ENCODE results near the gene MEF2A.
A peak's percentile ranks its signal among the peaks of the same experiment; 100 is the strongest.

Gene MEF2A

DNA sequence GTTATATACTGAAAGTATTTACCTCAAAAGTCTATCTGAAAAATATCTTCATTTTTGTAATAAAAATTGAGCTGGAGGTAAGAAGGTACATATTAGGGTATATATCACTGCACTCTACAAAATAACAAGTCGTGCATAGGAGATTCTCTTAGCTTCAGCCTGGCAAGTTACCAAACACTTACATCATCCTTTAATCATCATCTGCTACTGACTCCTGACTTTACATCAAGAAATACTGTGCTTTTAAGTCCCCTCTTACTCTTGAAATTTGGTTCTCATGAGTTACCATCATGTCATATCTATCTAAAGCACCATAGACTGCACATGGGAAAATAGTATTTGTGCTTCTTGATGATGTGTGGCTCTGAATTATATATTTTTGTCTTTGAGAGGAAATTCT, 116.7 kb downstream of the MEF2A start:
- H3K9me3 ChIP-seq, result peaks cover 54% of the 10 kb centered on the region
- H3K27ac ChIP-seq, result no peak overlapping the region
- H3K4me2 ChIP-seq, result no peak overlapping the region
- no peak for TF ChIP-seq Cebpa-rat (IDR thresholded peaks at IDR 0.05)
- H3K36me3 ChIP-seq, result peaks cover 92% of the 10 kb centered on the region
- no peak overlapping the region for H3K9ac ChIP-seq
- H3K4me3 ChIP-seq, result no peak overlapping the region
- H4K20me1 ChIP-seq, result no peaks in the 10 kb centered on the region
- peaks cover 15% of the 10 kb centered on the region for H3K4me1 ChIP-seq
- no peaks in the 10 kb centered on the region for H3K27me3 ChIP-seq

DNA sequence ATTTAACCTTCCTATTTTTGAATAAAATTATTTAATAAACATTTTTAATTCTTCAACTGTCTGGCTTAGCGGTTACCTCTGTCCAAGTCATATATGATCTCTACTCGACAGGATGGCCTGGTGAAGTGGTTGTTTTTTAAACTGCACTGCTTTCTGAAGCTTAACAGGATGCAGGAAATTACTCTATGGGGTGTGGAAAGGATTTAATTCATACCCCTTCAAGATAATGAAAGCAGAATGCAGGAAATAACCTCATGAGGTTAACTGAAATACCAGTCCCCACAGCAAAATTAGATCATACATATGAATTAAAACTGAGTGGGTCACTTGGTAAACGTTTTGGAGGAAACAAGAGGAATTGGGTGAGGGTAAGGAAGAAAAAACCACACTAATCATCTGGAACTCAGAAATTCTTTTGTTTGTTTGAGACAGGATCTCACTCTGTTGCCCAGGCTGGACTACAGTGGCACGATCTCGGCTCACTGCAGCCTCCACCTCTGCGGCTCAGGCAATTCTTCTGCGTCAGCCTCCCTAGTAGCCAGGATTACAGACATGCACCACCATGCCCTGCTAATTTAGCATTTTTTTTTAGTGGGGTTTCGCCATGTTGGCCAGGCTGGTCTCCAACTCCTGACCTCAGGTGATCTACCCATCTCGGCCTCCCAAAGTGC, 117.4 kb downstream of the MEF2A start:
- peaks cover 59% of the 10 kb centered on the region for H3K9me3 ChIP-seq
- H3K9ac ChIP-seq, result no peak overlapping the region
- no peak overlapping the region for H3K27ac ChIP-seq
- no peak overlapping the region; the same call in 1 of the 2 replicates for H3K4me3 ChIP-seq
- peaks cover 94% of the 10 kb centered on the region for H3K36me3 ChIP-seq
- H3K4me1 ChIP-seq, result peaks cover 15% of the 10 kb centered on the region
- H4K20me1 ChIP-seq, result no peaks in the 10 kb centered on the region
- H3K27me3 ChIP-seq, result no peaks in the 10 kb centered on the region
- TF ChIP-seq Cebpa-rat (IDR thresholded peaks at IDR 0.05), result no peak
- H3K4me2 ChIP-seq, result peak overlapping the region; percentile 6; the same call in 1 of the 2 replicates

DNA sequence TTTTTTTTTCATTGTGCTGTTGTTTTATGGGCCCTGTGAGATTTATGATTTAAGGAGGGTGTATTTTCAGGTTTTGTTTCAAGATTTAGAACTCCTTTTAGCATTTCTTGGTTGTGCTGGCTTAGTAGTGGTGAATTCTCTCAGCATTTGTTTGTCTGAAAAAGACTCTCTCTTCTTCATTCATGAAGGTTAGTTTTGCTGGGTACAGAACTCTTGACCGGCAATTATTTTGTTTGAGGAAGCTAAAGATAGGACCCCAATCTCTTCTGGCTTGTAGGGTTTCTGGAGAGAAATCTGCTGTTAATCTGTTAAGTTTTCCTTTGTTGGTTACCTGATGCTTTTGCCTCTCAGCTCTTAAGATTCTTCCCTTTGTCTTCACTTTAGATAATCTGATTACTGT, 120.5 kb downstream of the MEF2A start:
- TF ChIP-seq Cebpa-rat (IDR thresholded peaks at IDR 0.05), result no peak
- no peak overlapping the region for H3K4me2 ChIP-seq
- H3K27ac ChIP-seq, result no peak overlapping the region
- H3K27me3 ChIP-seq, result no peaks in the 10 kb centered on the region
- H4K20me1 ChIP-seq, result no peaks in the 10 kb centered on the region
- H3K9me3 ChIP-seq, result peaks cover 71% of the 10 kb centered on the region
- H3K4me1 ChIP-seq, result peaks cover 15% of the 10 kb centered on the region
- H3K36me3 ChIP-seq, result peaks cover 99% of the 10 kb centered on the region
- no peak overlapping the region for H3K9ac ChIP-seq
- H3K4me3 ChIP-seq, result no peak overlapping the region

DNA sequence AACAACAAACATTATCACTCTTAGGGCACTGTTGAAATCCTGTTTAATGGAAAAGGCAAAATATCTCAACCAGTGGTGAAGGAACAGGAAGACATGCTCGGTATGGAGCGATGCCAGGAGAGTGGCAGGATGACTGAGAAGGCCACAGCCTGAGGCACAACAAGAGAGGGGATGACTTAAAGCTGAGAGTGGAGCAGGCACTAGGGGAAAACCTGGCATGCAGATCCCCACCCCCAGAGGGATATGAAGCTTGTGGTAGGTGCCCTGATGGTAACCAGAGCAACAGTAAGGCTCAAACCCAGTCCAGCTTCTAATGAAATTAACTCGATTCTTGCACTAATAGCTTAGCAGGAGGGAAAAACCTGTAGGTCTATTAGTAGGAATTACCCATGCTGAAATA, 127.0 kb downstream of the MEF2A start:
- Histone ChIP-seq H3K27ac (no peak overlapping the region), H3K27me3 (no peaks in the 10 kb centered on the region), H4K20me1 (0 out of 2 replicates have a peak, but pooled peaks cover 8% of the 10 kb centered on the region), H3K36me3 (peaks cover 89% of the 10 kb centered on the region), H3K9me3 (peaks cover 13% of the 10 kb centered on the region), H3K4me1 (no peaks in the 10 kb centered on the region), H3K9ac (no peak overlapping the region), H3K4me3 (no peak overlapping the region), H3K4me2 (no peak overlapping the region)
- no peak for TF ChIP-seq Cebpa-rat (IDR thresholded peaks at IDR 0.05)

DNA sequence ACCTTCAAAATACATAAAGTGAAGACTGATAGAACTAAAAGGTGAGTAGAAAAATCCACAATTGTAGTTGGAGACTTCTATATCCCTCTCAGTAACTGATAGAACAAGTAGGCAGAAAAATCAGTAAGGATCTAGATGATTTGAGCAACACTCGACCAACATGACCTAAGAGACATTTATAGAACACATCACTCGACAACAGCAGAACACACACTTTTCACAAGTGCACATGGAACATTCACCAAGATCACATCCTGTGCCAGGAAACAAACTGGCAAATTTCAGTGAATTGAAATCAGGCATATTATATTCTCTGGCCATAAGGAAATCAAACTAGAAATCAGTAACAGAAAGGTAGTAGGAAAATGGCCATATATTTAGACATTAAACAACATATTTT, 130.3 kb downstream of the MEF2A start:
- Histone ChIP-seq H3K36me3 (peaks cover 70% of the 10 kb centered on the region), H3K27ac (no peak overlapping the region), H3K27me3 (no peaks in the 10 kb centered on the region), H3K4me2 (no peak overlapping the region), H3K9me3 (no peaks in the 10 kb centered on the region), H3K4me3 (no peak overlapping the region), H3K9ac (no peak overlapping the region), H3K4me1 (0 out of 2 replicates have a peak, but pooled peaks cover 2% of the 10 kb centered on the region), H4K20me1 (0 out of 2 replicates have a peak, but pooled peaks cover 8% of the 10 kb centered on the region)
- TF ChIP-seq Cebpa-rat (IDR thresholded peaks at IDR 0.05), result no peak

DNA sequence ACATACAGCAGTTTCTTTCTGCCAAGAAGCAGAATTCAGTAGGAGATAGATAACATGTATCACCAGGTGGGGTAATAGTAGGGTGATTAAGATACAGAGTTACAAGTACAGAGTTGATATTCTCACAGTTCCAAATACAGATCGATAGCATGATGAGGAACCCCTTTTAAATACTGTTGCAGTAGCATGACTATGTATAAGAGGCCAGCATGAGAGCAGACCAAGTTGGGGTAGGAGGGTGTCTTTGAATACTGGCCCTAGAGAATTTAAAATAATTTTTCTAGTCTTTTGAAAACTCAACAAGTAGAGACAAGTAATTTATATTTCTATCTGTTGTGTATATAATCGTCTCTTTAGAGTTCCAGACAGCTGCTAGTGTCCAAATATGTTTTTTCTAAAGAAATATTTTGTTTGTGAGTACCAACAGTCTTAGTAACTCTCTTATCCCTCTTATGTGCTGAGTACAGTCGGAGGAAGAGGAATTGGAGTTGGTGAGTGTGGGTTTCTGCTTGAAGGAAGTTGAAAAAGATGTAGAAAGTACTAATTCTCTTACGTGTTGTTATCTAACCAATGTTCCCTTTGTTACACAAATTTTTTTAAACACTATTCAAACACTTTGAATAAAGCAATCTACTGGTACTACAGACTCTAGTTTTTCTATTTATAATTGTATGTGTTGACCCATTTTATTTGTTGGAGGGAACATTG, 137.3 kb downstream of the MEF2A start:
- Histone ChIP-seq H3K27ac (peak overlapping the region; percentile 71), H3K9me3 (no peaks in the 10 kb centered on the region), H3K36me3 (peaks cover 20% of the 10 kb centered on the region), H4K20me1 (no peaks in the 10 kb centered on the region), H3K27me3 (no peaks in the 10 kb centered on the region), H3K4me3 (no peak overlapping the region), H3K9ac (peak overlapping the region; percentile 36; the same call in 1 of the 2 replicates), H3K4me1 (peaks cover 66% of the 10 kb centered on the region), H3K4me2 (peak overlapping the region; percentile 31)
- TF ChIP-seq Cebpa-rat (IDR thresholded peaks at IDR 0.05), result no peak

DNA sequence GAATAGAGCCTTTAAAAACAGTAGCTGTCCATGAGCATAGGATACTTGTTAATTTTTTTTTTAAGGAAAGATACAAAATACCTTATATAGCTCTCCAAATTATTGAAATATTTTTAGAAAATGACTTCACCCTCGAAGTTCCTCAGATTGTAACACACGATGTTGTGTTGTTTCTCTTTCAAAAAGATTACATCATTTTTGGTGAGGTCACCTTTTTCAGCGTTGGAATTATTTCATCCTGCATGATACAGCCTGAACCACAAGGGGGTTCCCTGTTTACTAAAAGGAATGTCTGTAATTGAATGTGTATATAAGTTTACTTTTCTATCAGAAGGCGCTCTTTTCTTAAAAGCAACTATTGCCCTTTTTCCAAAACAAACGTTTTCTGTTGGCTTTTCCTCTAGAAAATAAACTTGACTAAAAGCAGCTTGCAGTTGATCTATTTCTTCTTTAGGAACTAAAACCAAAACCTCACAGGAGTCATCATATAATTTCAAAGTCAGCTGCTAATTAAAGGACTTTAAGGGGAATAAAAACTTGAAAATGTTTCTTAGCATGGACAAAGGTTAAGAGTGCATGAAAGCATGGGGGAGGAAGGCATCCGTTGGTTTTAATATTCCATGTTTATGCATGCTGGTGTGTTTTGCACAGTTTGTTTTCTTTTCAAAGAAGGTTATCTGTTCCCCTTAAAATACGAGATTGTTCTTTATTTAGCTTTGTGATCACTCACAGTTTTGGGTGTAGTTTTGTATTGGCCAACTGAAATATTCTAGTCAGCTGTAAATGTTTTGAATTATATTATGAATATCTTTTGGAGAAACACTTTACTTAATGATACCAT, 138.0 kb downstream of the MEF2A start:
- peak overlapping the region; percentile 31 for H3K4me2 ChIP-seq
- TF ChIP-seq Cebpa-rat (IDR thresholded peaks at IDR 0.05), result peak; percentile 28; the same call in 1 of the 2 replicates
- no peak overlapping the region for H3K9ac ChIP-seq
- H3K27me3 ChIP-seq, result no peaks in the 10 kb centered on the region
- no peak overlapping the region for H3K4me3 ChIP-seq
- H4K20me1 ChIP-seq, result peaks cover 3% of the 10 kb centered on the region; the same call in 1 of the 2 replicates
- H3K9me3 ChIP-seq, result no peaks in the 10 kb centered on the region
- peaks cover 23% of the 10 kb centered on the region for H3K36me3 ChIP-seq
- H3K27ac ChIP-seq, result peak overlapping the region; percentile 71
- peaks cover 74% of the 10 kb centered on the region for H3K4me1 ChIP-seq

DNA sequence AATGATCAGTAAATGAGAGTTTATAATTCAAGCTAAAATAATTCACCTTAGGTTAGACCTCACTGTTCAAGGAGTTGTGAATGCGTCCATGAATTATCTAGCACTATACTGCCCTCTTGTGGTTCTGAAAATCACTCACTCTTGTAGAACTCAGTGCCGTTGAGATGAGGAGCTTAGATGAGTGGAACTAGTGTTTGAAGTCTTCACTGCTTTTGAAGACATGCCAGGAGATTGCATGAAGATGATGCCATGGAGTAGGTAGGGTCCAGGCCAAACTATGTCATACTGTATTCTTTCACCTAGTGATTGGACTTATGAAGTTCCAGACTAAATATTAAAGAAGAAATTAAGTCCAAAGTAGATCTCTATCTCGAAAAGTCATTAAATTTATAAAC, 138.7 kb downstream of the MEF2A start:
- peaks cover 23% of the 10 kb centered on the region for H3K36me3 ChIP-seq
- peak overlapping the region; percentile 54; the same call in 1 of the 2 replicates for H3K27ac ChIP-seq
- TF ChIP-seq Cebpa-rat (IDR thresholded peaks at IDR 0.05), result no peak
- no peaks in the 10 kb centered on the region for H3K27me3 ChIP-seq
- H3K4me2 ChIP-seq, result peak overlapping the region; percentile 31
- H3K4me3 ChIP-seq, result no peak overlapping the region
- H3K4me1 ChIP-seq, result peaks cover 80% of the 10 kb centered on the region
- peaks cover 9% of the 10 kb centered on the region; the same call in 1 of the 2 replicates for H4K20me1 ChIP-seq
- no peak overlapping the region for H3K9ac ChIP-seq
- no peaks in the 10 kb centered on the region for H3K9me3 ChIP-seq

DNA sequence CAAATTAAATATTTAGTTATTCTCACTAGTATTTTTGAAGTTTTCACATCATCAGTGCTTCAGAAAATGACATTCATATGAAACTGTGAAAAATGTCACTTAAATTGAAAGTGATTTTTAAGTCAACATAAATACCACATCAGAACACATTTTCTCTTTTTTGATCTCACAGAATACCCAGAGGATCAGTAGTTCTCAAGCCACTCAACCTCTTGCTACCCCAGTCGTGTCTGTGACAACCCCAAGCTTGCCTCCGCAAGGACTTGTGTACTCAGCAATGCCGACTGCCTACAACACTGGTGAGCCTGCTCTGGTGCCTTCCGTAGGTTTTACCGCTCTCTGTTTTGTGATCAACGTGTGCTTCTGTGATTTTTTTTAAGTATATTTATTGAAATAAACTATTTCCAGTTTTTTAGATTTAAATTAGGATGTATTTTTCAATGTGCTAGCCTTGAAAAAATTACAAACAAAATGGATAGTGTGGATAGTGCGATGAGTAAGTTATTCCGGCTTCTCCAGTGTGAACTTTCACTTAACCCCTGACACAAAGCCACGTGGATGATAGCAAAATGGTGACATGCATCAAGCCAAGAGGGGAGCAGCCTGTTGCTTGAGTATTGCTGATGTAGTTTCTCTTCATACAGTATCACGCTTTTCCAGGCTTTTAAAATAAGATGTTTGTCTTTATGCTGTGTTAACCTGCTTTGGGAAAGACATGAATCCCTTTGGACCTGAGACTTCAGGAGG, 140.9 kb downstream of the MEF2A start:
- peak overlapping the region; percentile 11; the same call in 1 of the 2 replicates for H3K27ac ChIP-seq
- H3K4me2 ChIP-seq, result peak overlapping the region; percentile 46
- H3K36me3 ChIP-seq, result peaks cover 43% of the 10 kb centered on the region
- H3K27me3 ChIP-seq, result no peaks in the 10 kb centered on the region
- peaks cover 31% of the 10 kb centered on the region for H4K20me1 ChIP-seq
- H3K9me3 ChIP-seq, result no peaks in the 10 kb centered on the region
- no peak for TF ChIP-seq Cebpa-rat (IDR thresholded peaks at IDR 0.05)
- H3K4me1 ChIP-seq, result peaks cover 95% of the 10 kb centered on the region
- H3K9ac ChIP-seq, result peak overlapping the region; percentile 23; the same call in 1 of the 2 replicates
- H3K4me3 ChIP-seq, result no peak overlapping the region

Data from BLaER1 (cell line).